Neural cell (in vitro differentiated cells): ENCODE results near the gene IL7R. TPM values are rescaled to one million over a fixed set of nuclear protein-coding genes. Genes with fewer than 3 reads are reported as not detected.

ENCODE experiments used
- H2AFZ ChIP-seq: fragments of 200-600, 300-800 bp; sonication (generic), shearing (Covaris generic); 2 replicates; pipeline ENCODE4 v1.6.0; 2014; ENCODE audit warnings: low read depth, mild to moderate bottlenecking, antibody characterized with exemption, low read length, moderate library complexity
- H3F3A ChIP-seq: fragments of 200-600 bp; shearing (Covaris generic); 2 replicates; pipeline ENCODE4 v1.6.1; 2016; ENCODE audit warnings: mild to moderate bottlenecking, moderate library complexity, mixed read lengths, antibody characterized with exemption, low read length; ENCODE audit not compliant: insufficient read depth, poor library complexity, severe bottlenecking
- H3K27ac ChIP-seq: fragments of 200-600, 300-800 bp; sonication (generic), shearing (Covaris generic); 2 replicates; pipeline ENCODE4 v1.5.1; 2014; ENCODE audit warnings: mild to moderate bottlenecking, low read length, moderate library complexity
- H3K27me3 ChIP-seq: fragments of 300-800, 200-600 bp; sonication (generic), shearing (Covaris generic); 2 replicates; pipeline ENCODE4 v1.6.0; 2014; ENCODE audit warnings: mild to moderate bottlenecking, low read depth, low read length, moderate library complexity; ENCODE audit not compliant: insufficient read depth
- H3K36me3 ChIP-seq: fragments of 300-800, 200-600 bp; sonication (generic), shearing (Covaris generic); 2 replicates; pipeline ENCODE4 v1.5.1; 2014; ENCODE audit warnings: mild to moderate bottlenecking, antibody characterized with exemption, low read length, moderate library complexity; ENCODE audit not compliant: insufficient read depth
- H3K4me2 ChIP-seq: fragments of 300-800, 200-600 bp; sonication (generic), shearing (Covaris generic); 2 replicates; pipeline ENCODE4 v1.6.0; 2014; ENCODE audit warnings: mild to moderate bottlenecking, low read length
- H3K4me3 ChIP-seq: fragments of 300-800, 200-600 bp; sonication (generic), shearing (Covaris generic); 2 replicates; pipeline ENCODE4 v1.5.1; 2014; ENCODE audit warnings: mild to moderate bottlenecking, low read length, moderate library complexity
- H3K79me2 ChIP-seq: fragments of 200-600 bp; shearing (Covaris generic); replicated peaks from 2 replicates; pipeline ENCODE4 v1.6.0; 2014; ENCODE audit warnings: mild to moderate bottlenecking, low read length, moderate library complexity; ENCODE audit not compliant: insufficient read depth
- H3K9ac ChIP-seq: fragments of 300-800, 200-600 bp; sonication (generic), shearing (Covaris generic); 2 replicates; pipeline ENCODE4 v1.6.1; 2016; ENCODE audit warnings: mild to moderate bottlenecking, low read length, mixed read lengths
- H3K9me2 ChIP-seq: fragments of 200-600 bp; shearing (Covaris generic); 2 replicates; pipeline ENCODE4 v1.6.1; 2016; ENCODE audit warnings: mild to moderate bottlenecking, low read length, mixed read lengths; ENCODE audit not compliant: insufficient read depth
- H3K9me3 ChIP-seq: fragments of 200-600, 300-800 bp; sonication (generic), shearing (Covaris generic); 2 replicates; pipeline ENCODE4 v1.6.1; 2016; ENCODE audit warnings: mild to moderate bottlenecking, mixed run types, low read length, moderate library complexity, mixed read lengths
- H4K20me1 ChIP-seq: fragments of 200-600 bp; shearing (Covaris generic); 2 replicates; pipeline ENCODE4 v1.6.1; 2016; ENCODE audit warnings: mild to moderate bottlenecking, mixed run types; ENCODE audit not compliant: insufficient read depth
- EP300 ChIP-seq: fragments of 450-650 bp; conservative IDR thresholded peaks from 2 replicates; pipeline ENCODE4 v1.6.1; 2014; ENCODE audit warnings: antibody characterized with exemption, mild to moderate bottlenecking, moderate library complexity; ENCODE audit not compliant: poor library complexity, severe bottlenecking
- EZH2 ChIP-seq: fragments of 200-600, 300-800 bp; shearing (Covaris generic), sonication (generic); IDR thresholded peaks from 2 replicates; pipeline ENCODE4 v1.6.1; 2014; ENCODE audit warnings: antibody characterized with exemption, low read length, borderline replicate concordance, mild to moderate bottlenecking; ENCODE audit not compliant: insufficient read depth, poor library complexity, severe bottlenecking
- MXI1 ChIP-seq: fragments of 450-650 bp; conservative IDR thresholded peaks from 2 replicates; pipeline ENCODE4 v1.6.1; 2014; ENCODE audit warnings: antibody characterized with exemption, mild to moderate bottlenecking; ENCODE audit not compliant: poor library complexity, severe bottlenecking
- POLR2AphosphoS5 ChIP-seq: IDR thresholded peaks from 2 replicates; pipeline ENCODE4 v1.6.1; 2012
- RAD21 ChIP-seq: fragments of 450-650 bp; conservative IDR thresholded peaks from 2 replicates; pipeline ENCODE4 v1.6.1; 2014; ENCODE audit warnings: antibody characterized with exemption, mild to moderate bottlenecking, moderate library complexity
- REST ChIP-seq: IDR thresholded peaks from 2 replicates; pipeline ENCODE4 v1.6.1; 2012; ENCODE audit warnings: borderline replicate concordance
- SMC3 ChIP-seq: fragments of 450-650 bp; conservative IDR thresholded peaks from 2 replicates; pipeline ENCODE4 v1.6.1; 2014; ENCODE audit warnings: antibody characterized with exemption, mild to moderate bottlenecking, moderate library complexity; ENCODE audit not compliant: poor library complexity
- TAF1 ChIP-seq: IDR thresholded peaks from 2 replicates; pipeline ENCODE4 v1.6.1; 2012; ENCODE audit warnings: low read depth
- polyA plus RNA-seq: library from polyadenylated mRNA; depleted of rRNA; stranded (reverse); fragments of >200 nt; gene quantifications from 2 replicates; pipeline ENCODE4 v1.2.3, GENCODE V29; 2014
- TF ChIP-seq, protein P1 (sequence below): fragments of 450-650 bp; IDR thresholded peaks from 2 replicates; pipeline ENCODE4 v1.5.1; 2014; ENCODE audit warnings: antibody characterized with exemption, mild to moderate bottlenecking, moderate library complexity; ENCODE audit not compliant: poor library complexity, severe bottlenecking

Gene IL7R
- polyA plus RNA-seq, 1 donor from 2014 or later, result not detected

- no peaks in the 10 kb centered on the region for H3K27me3 ChIP-seq
- H3K79me2 ChIP-seq, result no peaks in the 10 kb centered on the region
- H2AFZ ChIP-seq, result no peak overlapping the region
- H3K9me2 ChIP-seq, result no peaks in the 10 kb centered on the region
- H3K27ac ChIP-seq, result no peak overlapping the region
- no peaks in the 10 kb centered on the region for H3K36me3 ChIP-seq
- no peak overlapping the region for H3K4me3 ChIP-seq
- H3K9me3 ChIP-seq, result no peaks in the 10 kb centered on the region
- no peak overlapping the region for H3K4me2 ChIP-seq
- H4K20me1 ChIP-seq, result no peaks in the 10 kb centered on the region
- no peak overlapping the region for H3K9ac ChIP-seq
- no peak for TF ChIP-seq RAD21
- TF ChIP-seq EZH2, result no peak
- no peak for TF ChIP-seq EP300
- no peak for TF ChIP-seq REST
- no peak for TF ChIP-seq MXI1
- TF ChIP-seq TAF1, result no peak
- no peak for TF ChIP-seq SMC3
- TF ChIP-seq, protein P1, sequence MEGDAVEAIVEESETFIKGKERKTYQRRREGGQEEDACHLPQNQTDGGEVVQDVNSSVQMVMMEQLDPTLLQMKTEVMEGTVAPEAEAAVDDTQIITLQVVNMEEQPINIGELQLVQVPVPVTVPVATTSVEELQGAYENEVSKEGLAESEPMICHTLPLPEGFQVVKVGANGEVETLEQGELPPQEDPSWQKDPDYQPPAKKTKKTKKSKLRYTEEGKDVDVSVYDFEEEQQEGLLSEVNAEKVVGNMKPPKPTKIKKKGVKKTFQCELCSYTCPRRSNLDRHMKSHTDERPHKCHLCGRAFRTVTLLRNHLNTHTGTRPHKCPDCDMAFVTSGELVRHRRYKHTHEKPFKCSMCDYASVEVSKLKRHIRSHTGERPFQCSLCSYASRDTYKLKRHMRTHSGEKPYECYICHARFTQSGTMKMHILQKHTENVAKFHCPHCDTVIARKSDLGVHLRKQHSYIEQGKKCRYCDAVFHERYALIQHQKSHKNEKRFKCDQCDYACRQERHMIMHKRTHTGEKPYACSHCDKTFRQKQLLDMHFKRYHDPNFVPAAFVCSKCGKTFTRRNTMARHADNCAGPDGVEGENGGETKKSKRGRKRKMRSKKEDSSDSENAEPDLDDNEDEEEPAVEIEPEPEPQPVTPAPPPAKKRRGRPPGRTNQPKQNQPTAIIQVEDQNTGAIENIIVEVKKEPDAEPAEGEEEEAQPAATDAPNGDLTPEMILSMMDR, result no peak
- no peaks in the 10 kb centered on the region for H3F3A ChIP-seq
Observed at GRCh38 chr5:35852773-35853172, 3.9 kb upstream of the IL7R start.

GRCh38 chr5:35853631-35854030 is 3.1 kb upstream of the IL7R start:
- Histone ChIP-seq H3K79me2 (no peaks in the 10 kb centered on the region), H3K9ac (no peak overlapping the region), H3K27me3 (no peaks in the 10 kb centered on the region), H3K27ac (no peak overlapping the region), H3K4me2 (no peak overlapping the region), H3K9me3 (no peaks in the 10 kb centered on the region), H3K4me3 (no peak overlapping the region), H4K20me1 (no peaks in the 10 kb centered on the region), H3K36me3 (no peaks in the 10 kb centered on the region), H2AFZ (no peak overlapping the region), H3F3A (no peaks in the 10 kb centered on the region), H3K9me2 (no peaks in the 10 kb centered on the region)
- no peak for TF ChIP-seq SMC3
- no peak for TF ChIP-seq TAF1
- no peak for TF ChIP-seq POLR2AphosphoS5
- no peak for TF ChIP-seq MXI1

DNA sequence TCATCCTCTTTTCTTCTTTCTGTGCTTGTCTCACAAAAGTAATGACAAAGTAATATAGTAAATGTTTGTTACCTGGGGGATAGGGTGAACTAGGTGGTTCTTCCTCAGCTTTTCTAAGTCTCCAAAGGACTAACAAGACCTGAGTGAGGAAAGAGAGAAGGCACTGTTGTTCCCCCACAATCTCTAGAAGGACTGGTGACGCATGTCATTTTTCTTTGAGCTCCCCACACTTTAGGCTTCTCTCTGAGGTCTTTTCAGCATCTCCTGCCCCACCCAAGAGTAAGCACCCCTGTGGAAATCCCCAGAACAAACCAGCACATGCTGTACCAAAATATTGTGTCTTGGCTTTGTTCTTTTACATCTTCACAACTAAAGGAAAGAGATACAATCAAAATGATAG is 2.4 kb upstream of the IL7R start:
- Histone ChIP-seq H4K20me1 (no peaks in the 10 kb centered on the region), H2AFZ (no peak overlapping the region), H3K4me2 (no peak overlapping the region), H3F3A (no peaks in the 10 kb centered on the region), H3K79me2 (no peaks in the 10 kb centered on the region), H3K27me3 (no peaks in the 10 kb centered on the region), H3K9me3 (no peaks in the 10 kb centered on the region), H3K4me3 (no peak overlapping the region), H3K9me2 (no peaks in the 10 kb centered on the region), H3K36me3 (no peaks in the 10 kb centered on the region), H3K27ac (no peak overlapping the region), H3K9ac (no peak overlapping the region)
- no peak for TF ChIP-seq RAD21
- TF ChIP-seq EZH2, result no peak
- no peak for TF ChIP-seq POLR2AphosphoS5
- no peak for TF ChIP-seq MXI1
- no peak for TF ChIP-seq TAF1
- no peak for TF ChIP-seq EP300
- TF ChIP-seq, protein P1, result no peak
- TF ChIP-seq REST, result no peak
- no peak for TF ChIP-seq SMC3
